Measurements from ENCODE around the gene PAXIP1. TPM values are rescaled to one million over a fixed set of nuclear protein-coding genes. Genes with fewer than 3 reads are reported as not detected.
A peak's percentile ranks its signal among the peaks of the same experiment; 100 is the strongest.
"Not testable (repeated sequence)": the region's sequence is repeated elsewhere in the genome, so short reads cannot be mapped to it uniquely, and the experiment has no call there.

Gene PAXIP1
- total and polyA plus RNA-seq, 9 donors = 7.9 to 14.9 (median 10.3) TPM

DNA sequence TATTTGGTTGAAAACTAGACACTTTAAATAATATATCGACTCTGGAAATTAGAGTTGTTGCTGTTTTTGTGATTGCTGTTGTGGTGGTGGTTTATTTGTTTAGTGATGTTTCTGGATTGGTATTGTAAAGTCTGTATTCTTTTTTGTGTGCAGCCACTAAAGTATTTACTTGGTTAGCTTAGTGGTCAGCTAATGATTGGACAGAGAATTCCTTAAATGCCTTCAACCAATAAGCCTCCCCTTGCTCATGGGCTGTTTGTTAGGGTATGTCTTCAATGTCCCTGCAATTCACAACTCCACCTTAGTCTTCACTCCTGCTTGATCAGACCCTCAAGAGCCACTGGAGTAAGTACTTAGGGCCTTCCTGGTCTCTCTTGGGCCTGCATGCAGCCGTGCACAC is 71.0 kb downstream of the PAXIP1 start:
- WGBS, 3 donors = 88 to 97% (median 94%) methylated on average over 2 of the region's 2 CpGs
- DNase-seq = no peak
- no peak overlapping the region for H3K27ac ChIP-seq
- no peak for TF ChIP-seq EP300 (IDR thresholded peaks at IDR 0.05)
- H3K36me3 ChIP-seq = no peaks in the 10 kb centered on the region
- H3K4me3 ChIP-seq = no peak overlapping the region
- H3K27me3 ChIP-seq = no peaks in the 10 kb centered on the region
- H3K4me1 ChIP-seq (ENCODE audit: insufficient read depth) = peaks cover 2% of the 10 kb centered on the region
- no peaks in the 10 kb centered on the region for H3K9me3 ChIP-seq
- intact Hi-C loops (cut with DNase I) = loop anchor here in 1 of 4 donors (5.0 kb wide), 1 partner anchor 75 kb away; no protein-coding TSS in a partner anchor

DNA sequence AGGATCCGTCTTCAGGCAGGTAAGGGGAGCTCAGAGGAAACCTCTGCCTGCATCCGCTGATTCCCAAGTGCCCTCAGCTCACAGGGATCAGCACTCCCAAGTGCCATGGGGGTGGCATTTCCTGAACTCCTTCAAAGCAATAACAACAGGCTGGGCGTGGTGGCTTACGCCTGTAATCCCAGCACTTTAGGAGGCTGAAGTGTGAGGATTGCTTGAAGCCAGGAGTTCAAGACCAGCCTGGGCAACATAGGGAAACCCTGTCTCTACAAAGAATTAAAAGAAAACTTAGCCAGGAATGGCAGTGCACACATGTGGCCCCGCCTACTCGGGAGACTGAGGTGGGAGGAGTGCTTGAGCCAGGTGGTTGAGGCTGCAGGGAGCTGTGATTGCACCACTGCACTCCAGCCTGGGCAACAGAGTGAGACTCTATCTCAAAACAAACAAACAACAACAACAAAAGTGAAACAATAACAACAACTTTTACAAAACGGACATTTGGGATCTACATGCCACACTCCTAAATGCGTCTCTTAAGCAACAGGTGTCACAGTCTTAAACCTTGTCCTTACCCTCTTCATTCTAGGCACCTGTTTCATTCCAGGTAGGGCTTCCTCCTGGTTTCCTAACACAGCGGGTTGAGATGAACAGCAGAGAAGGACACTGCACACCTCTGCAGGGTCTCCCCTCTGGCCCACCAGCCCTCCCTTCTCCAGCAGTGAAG is 73.8 kb downstream of the PAXIP1 start:
- Histone ChIP-seq H3K27ac (peak overlapping the region; percentile 79 to 84), H3K36me3 (no peaks in the 10 kb centered on the region), H3K4me3 (peak overlapping the region; percentile 66), H3K9me3 (no peaks in the 10 kb centered on the region), H3K27me3 (no peaks in the 10 kb centered on the region), H3K4me1 (ENCODE audit: insufficient read depth) (peaks cover 2% of the 10 kb centered on the region)
- DNase-seq = peak in 1 of 5 donors; percentile 30
- WGBS, 3 donors = 31 to 50% (median 38%) methylated on average over 9 of the region's 9 CpGs
- TF ChIP-seq EP300 (IDR thresholded peaks at IDR 0.05) (no peak), POLR2A (IDR thresholded peaks at IDR 0.05) (no peak), CTCF (IDR thresholded peaks at IDR 0.05) (no peak)
- intact Hi-C loops (cut with DNase I) = loop anchor here (5.0 to 10.0 kb wide), 2 partner anchors 76 to 413 kb away; partner anchors contain the start of gene PAXIP1 (in 1 of the 4)

DNA sequence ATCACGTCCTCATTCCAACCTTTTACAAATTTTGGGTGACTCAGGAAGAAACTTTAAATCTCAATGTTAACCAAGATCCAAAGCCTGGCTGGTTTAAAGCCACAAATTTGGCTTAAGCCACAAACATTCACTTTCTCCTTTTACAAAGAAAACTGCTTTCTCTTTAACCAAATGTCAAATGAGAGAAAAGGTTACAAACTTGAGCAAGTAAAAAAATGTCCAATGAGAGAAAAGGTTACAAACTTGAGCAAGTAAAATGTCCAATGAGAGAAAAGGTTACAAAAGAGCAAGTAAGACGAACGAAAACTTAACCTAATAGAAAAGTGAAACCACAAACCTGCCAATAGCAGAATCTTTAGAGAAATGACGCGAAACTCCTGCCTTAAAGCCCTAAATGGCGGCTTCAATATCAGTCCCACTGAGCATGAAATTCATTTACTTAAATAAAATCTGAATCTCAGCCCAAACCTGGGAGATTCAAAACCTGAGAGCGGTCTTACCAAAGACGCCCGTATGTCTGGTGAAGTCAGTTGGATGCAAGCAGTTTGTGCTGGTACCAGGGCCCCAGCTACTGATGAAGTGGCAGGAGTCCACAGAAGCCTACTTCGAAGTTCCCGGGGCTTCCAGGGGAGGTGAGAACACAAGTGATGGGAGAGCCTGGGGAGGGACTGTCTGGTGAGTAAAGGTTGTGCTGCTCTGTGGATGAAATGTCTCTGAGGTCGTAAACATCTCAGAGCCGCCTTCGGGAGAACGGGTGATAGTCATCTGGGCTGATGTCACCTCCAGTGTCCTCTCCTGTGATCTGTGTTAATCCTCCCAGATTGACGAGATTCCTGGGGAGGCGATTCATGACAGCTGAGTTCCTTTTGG is 74.6 kb downstream of the PAXIP1 start:
- Histone ChIP-seq H3K4me3 (peak overlapping the region; percentile 66), H3K9me3 (no peaks in the 10 kb centered on the region), H3K4me1 (ENCODE audit: insufficient read depth) (peaks cover 2% of the 10 kb centered on the region), H3K27ac (peak overlapping the region; percentile 79 to 84), H3K36me3 (no peaks in the 10 kb centered on the region), H3K27me3 (no peaks in the 10 kb centered on the region)
- intact Hi-C loops (cut with DNase I) = loop anchor here (5.0 to 10.0 kb wide), 2 partner anchors 76 to 414 kb away; partner anchors contain the start of gene PAXIP1 (in 1 of the 4)
- no peak for TF ChIP-seq EP300 (IDR thresholded peaks at IDR 0.05)
- no peak for TF ChIP-seq CTCF (IDR thresholded peaks at IDR 0.05)
- peak; percentile 34 to 53 (median 40) for DNase-seq
- 0 to 7% (median 1%) methylated on average over 17 of the region's 17 CpGs for WGBS, 3 donors

- Histone ChIP-seq H3K4me3 (peak overlapping the region; percentile 66), H3K9me3 (no peaks in the 10 kb centered on the region), H3K4me1 (ENCODE audit: insufficient read depth) (peaks cover 2% of the 10 kb centered on the region), H3K27me3 (no peaks in the 10 kb centered on the region), H3K27ac (peak overlapping the region; percentile 79 to 84), H3K36me3 (no peaks in the 10 kb centered on the region)
- 0 to 1% (median 0%) methylated on average over 5 of the region's 5 CpGs for WGBS, 3 donors
- TF ChIP-seq CTCF (IDR thresholded peaks at IDR 0.05) (peak; percentile 44 to 78 (median 61)), EP300 (IDR thresholded peaks at IDR 0.05) (no peak)
- intact Hi-C loops (cut with DNase I) = loop anchor here (5.0 to 10.0 kb wide), 2 partner anchors 77 to 415 kb away; partner anchors contain the start of gene PAXIP1 (in 1 of the 4)
- DNase-seq = peak; percentile 59 to 86 (median 69)
Observed at GRCh38 chr7:154927624-154928125, 75.2 kb downstream of the PAXIP1 start.

GRCh38 chr7:154922472-154922871 is 80.5 kb downstream of the PAXIP1 start:
- WGBS, 3 donors = 56 to 70% (median 67%) methylated on average over 2 of the region's 2 CpGs
- intact Hi-C loops (cut with DNase I) = loop anchor here in 1 of 4 donors (10.0 kb wide), 1 partner anchor 82 kb away; the partner anchor contains the start of gene PAXIP1

More at GRCh38 chr7:154922472-154922871, 80.5 kb downstream of the PAXIP1 start:
- not testable (repeated sequence) for H3K27me3 ChIP-seq; H3K36me3 ChIP-seq; H3K27ac ChIP-seq; H3K4me1 ChIP-seq (ENCODE audit: insufficient read depth); H3K4me3 ChIP-seq; DNase-seq; H3K9me3 ChIP-seq

Data from ovary (tissue), 9 donors.